Ovary (tissue), 9 donors: ENCODE results near the gene RMDN3. TPM values are rescaled to one million over a fixed set of nuclear protein-coding genes. Genes with fewer than 3 reads are reported as not detected.

ENCODE experiments used
- DNase-seq, 5 donors: peaks; one replicate each; pipeline ENCODE4 v3.0.0-alpha.2; 2019 to 2020
- H3K27ac ChIP-seq, 2 donors: fragments of 200-600 bp; one replicate each; pipeline versions ENCODE4 v1.5.1 to v1.8.0; 2019 to 2022
- H3K27me3 ChIP-seq: fragments of 200-600 bp; one replicate; pipeline ENCODE4 v1.8.0; 2022
- H3K36me3 ChIP-seq: fragments of 200-600 bp; sonication (generic); one replicate; pipeline ENCODE4 v1.5.1; 2019
- H3K4me1 ChIP-seq: one replicate; pipeline ENCODE4 v1.8.1; 2013; ENCODE audit warnings: mild to moderate bottlenecking, moderate library complexity; ENCODE audit not compliant: insufficient read depth
- H3K4me3 ChIP-seq: fragments of 200-600 bp; sonication (generic); one replicate; pipeline ENCODE4 v1.5.1; 2017
- H3K9me3 ChIP-seq, 2 donors: fragments of 200-600 bp in 1 of 2; sonication (generic) in 1 of 2; one replicate each; pipeline versions ENCODE4 v1.5.1 to v1.8.1; 2013 to 2019; ENCODE audit warnings: mild to moderate bottlenecking in 1 of 2, moderate library complexity in 1 of 2
- EP300 ChIP-seq: sonication (generic); formaldehyde crosslinking; IDR thresholded peaks from one replicate; pipeline ENCODE4 v1.6.1; 2017; ENCODE audit warnings: antibody characterized with exemption
- POLR2A ChIP-seq: fragments of 450-650 bp; IDR thresholded peaks from one replicate; pipeline ENCODE4 v1.6.1; 2017; ENCODE audit warnings: antibody characterized with exemption, mild to moderate bottlenecking, moderate library complexity
- WGBS, 3 donors: extraction: QIAGEN DNeasy Blood & Tissue Kit in 1 of 3; methylation state at CpG; one replicate each; pipeline versions ENCODE4 v1.1.5 to v1.1.7; 2013 to 2017; 5-methylcytosine and 5-hydroxymethylcytosine counted together
- intact Hi-C, 4 donors: fragments of 100-400 bp; cut with DNase I; formaldehyde crosslinking; loops; one replicate each; pipeline versions ENCODE4 v1.11.0 to v1.15.1; 2022 to 2023
- polyA plus RNA-seq, 2 donors: library from polyadenylated mRNA; stranded (reverse); fragments of 200-250 nt in 1 of 2; fragments of 350-450 nt in 1 of 2; fragmentation: Illumina TruSeq in 1 of 2; extraction: RNeasy Lipid Tissue Mini Kit (QIAGEN cat#74804) in 1 of 2; gene quantifications; one replicate each; pipeline ENCODE4 v1.2.3, GENCODE V29; 2013 to 2014
- total RNA-seq, 7 donors: library from RNA; depleted of rRNA in 2 of 7; stranded (reverse); fragments of >200 nt in 2 of 7; fragmentation: NEBNext Ultra II Directional in 3 of 7; extraction: Animal tissue kit (Norgen Biotek cat#: 25700) in 3 of 7; gene quantifications; one replicate each; pipeline versions ENCODE4 v1.1.0 to v1.2.4, GENCODE V29; 2016 to 2023
- TF ChIP-seq, protein P1 (sequence below), 3 donors: fragments of 450-650 bp in 2 of 3; fragments of 200-600 bp in 1 of 3; IDR thresholded peaks; one replicate each; pipeline versions ENCODE4 v1.5.1 to v1.8.0; 2016 to 2022; ENCODE audit warnings: antibody characterized with exemption in 3 of 3, mild to moderate bottlenecking in 1 of 3
- donor health status: DM: no; HTN: no; CAD: no; lungs with moderate emphysema.
- donor health status: DM: no; HTN: no; CAD: no.
- donor health status: Bipolar disorder and iron deficiency.
- donor health status: DM: yes; HTN: yes; CAD: no.
- donor health status: DM: no; HTN: no; CAD: no.
- donor health status: DM: yes; HTN: yes; CAD: no.

RMDN3 gene
- total and polyA plus RNA-seq, 9 donors, result 19.2 to 35.6 (median 23.5) TPM

- no peaks in the 10 kb centered on the region for H3K9me3 ChIP-seq
- no peaks in the 10 kb centered on the region for H3K36me3 ChIP-seq
- TF ChIP-seq, protein P1, sequence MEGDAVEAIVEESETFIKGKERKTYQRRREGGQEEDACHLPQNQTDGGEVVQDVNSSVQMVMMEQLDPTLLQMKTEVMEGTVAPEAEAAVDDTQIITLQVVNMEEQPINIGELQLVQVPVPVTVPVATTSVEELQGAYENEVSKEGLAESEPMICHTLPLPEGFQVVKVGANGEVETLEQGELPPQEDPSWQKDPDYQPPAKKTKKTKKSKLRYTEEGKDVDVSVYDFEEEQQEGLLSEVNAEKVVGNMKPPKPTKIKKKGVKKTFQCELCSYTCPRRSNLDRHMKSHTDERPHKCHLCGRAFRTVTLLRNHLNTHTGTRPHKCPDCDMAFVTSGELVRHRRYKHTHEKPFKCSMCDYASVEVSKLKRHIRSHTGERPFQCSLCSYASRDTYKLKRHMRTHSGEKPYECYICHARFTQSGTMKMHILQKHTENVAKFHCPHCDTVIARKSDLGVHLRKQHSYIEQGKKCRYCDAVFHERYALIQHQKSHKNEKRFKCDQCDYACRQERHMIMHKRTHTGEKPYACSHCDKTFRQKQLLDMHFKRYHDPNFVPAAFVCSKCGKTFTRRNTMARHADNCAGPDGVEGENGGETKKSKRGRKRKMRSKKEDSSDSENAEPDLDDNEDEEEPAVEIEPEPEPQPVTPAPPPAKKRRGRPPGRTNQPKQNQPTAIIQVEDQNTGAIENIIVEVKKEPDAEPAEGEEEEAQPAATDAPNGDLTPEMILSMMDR (IDR thresholded peaks at IDR 0.05), result no peak
- TF ChIP-seq POLR2A (no peak), EP300 (no peak)
- peak overlapping the region in 1 of 2 donors; percentile 44 for H3K27ac ChIP-seq
- DNase-seq, result no peak
- no peaks in the 10 kb centered on the region for H3K27me3 ChIP-seq
- intact Hi-C loops, result loop anchor here in 1 of 4 donors (10.0 kb wide), 1 partner anchor 199 kb away; the partner anchor contains the start of gene VPS18
- H3K4me3 ChIP-seq, result peak overlapping the region; percentile 90
- H3K4me1 ChIP-seq, result peaks cover 8% of the 10 kb centered on the region
- WGBS, 3 donors, result 0 to 1% (median 1%) methylated on average over 24 of the region's 24 CpGs
These were observed 59.6 kb downstream of the RMDN3 start for GRCh38 chr15:40695469-40695890.

GRCh38 chr15:40694688-40695468 lies 60.2 kb downstream of the RMDN3 start, which contains the start of gene RAD51:
TSS of gene RAD51 (plus strand) at chr15:40695174. CDS start at chr15:40698759, 3,585 bp downstream.
- Histone ChIP-seq H3K9me3 (no peaks in the 10 kb centered on the region), H3K36me3 (no peaks in the 10 kb centered on the region), H3K4me1 (peaks cover 8% of the 10 kb centered on the region), H3K4me3 (peak within 1 kb of the TSS; percentile 90), H3K27me3 (no peaks in the 10 kb centered on the region), H3K27ac (peak within 1 kb of the TSS; percentile 94 to 99)
- intact Hi-C loops, result loop anchor here in 1 of 4 donors (10.0 kb wide), 1 partner anchor 200 kb away; the partner anchor contains the start of gene VPS18
- no peak for TF ChIP-seq EP300
- TF ChIP-seq POLR2A, result peak; percentile 74
- peak; percentile 91 to 95 (median 92) for DNase-seq
- 0% methylated on average over 69 to 81 of the region's 81 CpGs for WGBS, 3 donors

DNA sequence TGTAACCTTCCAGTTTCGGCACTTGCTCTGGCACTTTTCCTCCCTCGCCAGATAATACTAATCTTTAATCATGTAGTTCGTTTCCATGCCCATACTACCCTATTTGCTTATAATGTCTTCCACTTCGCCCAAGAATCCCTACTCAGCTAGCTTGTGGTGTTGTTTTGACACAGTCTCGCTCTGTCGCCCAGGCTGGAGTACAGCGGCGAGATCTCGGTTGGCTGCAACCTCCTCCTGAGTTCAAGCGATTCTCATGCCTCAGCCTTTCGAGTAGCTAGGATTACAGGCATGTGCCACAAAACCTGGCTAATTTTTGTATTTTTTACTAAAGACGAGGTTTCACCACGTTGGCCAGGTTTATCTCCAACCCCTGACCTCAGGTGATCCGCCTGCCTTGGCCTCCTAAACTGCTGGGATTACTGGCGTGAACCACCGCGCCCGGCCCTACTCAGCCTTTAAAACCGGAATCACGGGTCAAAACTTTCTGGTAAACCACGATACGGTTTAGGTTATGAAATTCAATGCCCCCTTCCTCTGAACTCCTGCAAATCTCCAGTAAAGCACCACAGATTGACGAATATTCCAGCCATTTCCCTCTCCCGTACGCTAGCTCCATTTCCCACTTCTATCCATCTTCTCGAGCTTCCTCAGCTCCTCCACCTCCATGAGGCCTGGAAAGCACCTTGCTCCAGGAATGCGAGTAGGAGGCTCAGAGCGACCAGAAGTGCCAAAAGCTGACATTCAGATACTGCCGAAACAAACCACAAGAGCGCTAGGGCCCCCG lies 61.0 kb downstream of the RMDN3 start:
- H3K4me3 ChIP-seq, result peak overlapping the region; percentile 90
- peak in 1 of 5 donors; percentile 30 for DNase-seq
- H3K27me3 ChIP-seq, result no peaks in the 10 kb centered on the region
- peak overlapping the region; percentile 94 to 99 for H3K27ac ChIP-seq
- WGBS, 3 donors, result 21 to 30% (median 25%) methylated on average over 31 of the region's 31 CpGs
- TF ChIP-seq, protein P1 (IDR thresholded peaks at IDR 0.05), result no peak
- TF ChIP-seq POLR2A (no peak), EP300 (no peak)
- H3K36me3 ChIP-seq, result no peaks in the 10 kb centered on the region
- intact Hi-C loops, result loop anchor here in 1 of 4 donors (10.0 kb wide), 1 partner anchor 201 kb away; the partner anchor contains the start of gene VPS18
- no peaks in the 10 kb centered on the region for H3K9me3 ChIP-seq
- H3K4me1 ChIP-seq, result peaks cover 8% of the 10 kb centered on the region

GRCh38 chr15:40691737-40692136 lies 63.3 kb downstream of the RMDN3 start:
- no peak overlapping the region for H3K4me3 ChIP-seq
- H3K27ac ChIP-seq, result no peak overlapping the region
- peaks cover 8% of the 10 kb centered on the region for H3K4me1 ChIP-seq
- intact Hi-C loops, result loop anchor here in 1 of 4 donors (10.0 kb wide), 1 partner anchor 203 kb away; the partner anchor contains the start of gene VPS18
- no peak for DNase-seq
- H3K9me3 ChIP-seq, result no peaks in the 10 kb centered on the region
- no peaks in the 10 kb centered on the region for H3K36me3 ChIP-seq
- 86 to 92% (median 90%) methylated on average over 4 of the region's 4 CpGs for WGBS, 3 donors
- H3K27me3 ChIP-seq, result no peaks in the 10 kb centered on the region
- TF ChIP-seq EP300 (no peak), POLR2A (no peak)
- TF ChIP-seq, protein P1 (IDR thresholded peaks at IDR 0.05), result no peak
